Vagina (tissue), 2 donors: ENCODE results near the gene CR1L. TPM values are rescaled to one million over a fixed set of nuclear protein-coding genes. Genes with fewer than 3 reads are reported as not detected.

Experiments
- DNase-seq, 2 donors: peaks; one replicate each; pipeline ENCODE4 v3.0.0-alpha.2; 2017; ENCODE audit errors: extremely low spot score in 2 of 2
- H3K27ac ChIP-seq: fragments of 200-600 bp; sonication (generic); one replicate; pipeline ENCODE4 v1.5.1; 2019
- H3K27me3 ChIP-seq: fragments of 200-600 bp; sonication (generic); one replicate; pipeline ENCODE4 v1.5.1; 2019
- H3K36me3 ChIP-seq, 2 donors: fragments of 200-600 bp; sonication (generic); one replicate each; pipeline ENCODE4 v1.5.1; 2017 to 2019
- H3K4me1 ChIP-seq: fragments of 200-600 bp; sonication (generic); one replicate; pipeline ENCODE4 v1.5.1; 2019
- H3K4me3 ChIP-seq, 2 donors: fragments of 200-600 bp; sonication (generic); 1 replicate in 1 of 2; 2 replicates in 1 of 2; pipeline ENCODE4 v1.5.1; 2016 to 2019
- H3K9me3 ChIP-seq: fragments of 200-600 bp; sonication (generic); one replicate; pipeline ENCODE4 v1.5.1; 2019
- POLR2A ChIP-seq, 2 donors: fragments of 450-650 bp; IDR thresholded peaks; one replicate each; pipeline ENCODE4 v1.6.1; 2017; ENCODE audit warnings: antibody characterized with exemption in 2 of 2, mild to moderate bottlenecking in 2 of 2, moderate library complexity in 2 of 2
- POLR2AphosphoS5 ChIP-seq, 2 donors: sonication (generic); formaldehyde crosslinking; IDR thresholded peaks; one replicate each; pipeline ENCODE4 v1.9.0; 2017; ENCODE audit warnings: antibody characterized with exemption in 2 of 2, mild to moderate bottlenecking in 2 of 2, low read depth in 1 of 2; ENCODE audit not compliant: insufficient read depth in 1 of 2
- intact Hi-C: fragments of 100-400 bp; cut with DNase I; formaldehyde crosslinking; loops from one replicate; pipeline ENCODE4 v1.15.1; 2023
- total RNA-seq: library from RNA; depleted of rRNA; stranded (reverse); fragments of >200 nt; gene quantifications from one replicate; pipeline ENCODE4 v1.2.3, GENCODE V29; 2016
- TF ChIP-seq, protein P1 (sequence below), 3 experiments: fragments of 450-650 bp in 2 of 3; fragments of 200-600 bp in 1 of 3; sonication (generic) in 1 of 3; IDR thresholded peaks; one replicate each; pipeline ENCODE4 v1.5.1; 2017 to 2019; ENCODE audit warnings: antibody characterized with exemption in 3 of 3, mild to moderate bottlenecking in 2 of 3, moderate library complexity in 2 of 3

CR1L gene
- total RNA-seq, 1 donor from 2014 or later: not detected

DNA sequence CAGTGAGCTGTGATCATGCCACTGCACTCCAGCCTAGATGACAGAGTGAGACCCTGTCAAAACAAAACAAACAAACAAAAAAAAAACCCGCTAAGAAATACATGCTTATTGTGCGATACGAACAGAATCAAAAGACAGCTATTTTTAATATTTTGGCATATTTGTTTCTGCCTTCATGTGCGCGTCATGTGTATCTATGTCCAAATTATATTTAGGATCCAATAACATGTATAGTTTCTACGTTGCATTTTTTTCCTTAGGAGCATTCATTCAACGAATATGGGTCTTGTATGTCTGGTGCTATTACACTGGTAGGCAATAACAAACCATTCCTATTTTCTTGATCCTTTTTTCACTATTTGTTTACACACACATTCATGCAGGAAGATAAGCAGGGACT is 108.7 kb downstream of the CR1L start:
- peak overlapping the region; percentile 75 to 89 for H3K4me3 ChIP-seq
- TF ChIP-seq, protein P1, sequence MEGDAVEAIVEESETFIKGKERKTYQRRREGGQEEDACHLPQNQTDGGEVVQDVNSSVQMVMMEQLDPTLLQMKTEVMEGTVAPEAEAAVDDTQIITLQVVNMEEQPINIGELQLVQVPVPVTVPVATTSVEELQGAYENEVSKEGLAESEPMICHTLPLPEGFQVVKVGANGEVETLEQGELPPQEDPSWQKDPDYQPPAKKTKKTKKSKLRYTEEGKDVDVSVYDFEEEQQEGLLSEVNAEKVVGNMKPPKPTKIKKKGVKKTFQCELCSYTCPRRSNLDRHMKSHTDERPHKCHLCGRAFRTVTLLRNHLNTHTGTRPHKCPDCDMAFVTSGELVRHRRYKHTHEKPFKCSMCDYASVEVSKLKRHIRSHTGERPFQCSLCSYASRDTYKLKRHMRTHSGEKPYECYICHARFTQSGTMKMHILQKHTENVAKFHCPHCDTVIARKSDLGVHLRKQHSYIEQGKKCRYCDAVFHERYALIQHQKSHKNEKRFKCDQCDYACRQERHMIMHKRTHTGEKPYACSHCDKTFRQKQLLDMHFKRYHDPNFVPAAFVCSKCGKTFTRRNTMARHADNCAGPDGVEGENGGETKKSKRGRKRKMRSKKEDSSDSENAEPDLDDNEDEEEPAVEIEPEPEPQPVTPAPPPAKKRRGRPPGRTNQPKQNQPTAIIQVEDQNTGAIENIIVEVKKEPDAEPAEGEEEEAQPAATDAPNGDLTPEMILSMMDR (IDR thresholded peaks at IDR 0.05): no peak
- TF ChIP-seq POLR2A (IDR thresholded peaks at IDR 0.05) (no peak), POLR2AphosphoS5 (IDR thresholded peaks at IDR 0.05; ENCODE audit: insufficient read depth in 1 of 2, low read depth in 1 of 2) (no peak)
- H3K4me1 ChIP-seq: peaks cover 44% of the 10 kb centered on the region
- peaks cover 0 to 14% of the 10 kb centered on the region in 2 donors for H3K36me3 ChIP-seq
- no peaks in the 10 kb centered on the region for H3K27me3 ChIP-seq
- no peak for DNase-seq
- H3K9me3 ChIP-seq: no peaks in the 10 kb centered on the region
- intact Hi-C loops: no loop called here
- H3K27ac ChIP-seq: no peak overlapping the region

DNA sequence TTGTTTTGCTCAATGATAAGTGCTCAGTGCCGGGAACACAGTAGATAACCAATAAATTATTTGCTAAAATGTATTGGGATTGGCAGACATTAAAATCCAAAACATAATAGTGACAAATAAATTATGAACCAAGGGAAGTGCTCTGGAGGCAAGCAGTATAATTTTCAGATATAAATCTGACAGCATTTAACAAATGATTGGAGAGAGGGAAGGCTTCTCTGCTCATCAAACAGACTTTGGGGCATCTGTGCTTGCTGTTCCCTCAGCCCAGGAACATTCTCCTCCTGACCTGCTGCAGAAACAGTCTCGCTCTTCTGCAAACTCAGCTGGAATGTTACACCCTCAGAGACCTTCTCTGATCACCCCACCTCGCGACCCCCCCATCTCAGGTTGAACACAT is 109.1 kb downstream of the CR1L start:
- Histone ChIP-seq H3K36me3 (peaks cover 0 to 14% of the 10 kb centered on the region in 2 donors), H3K27me3 (no peaks in the 10 kb centered on the region), H3K4me3 (no peak overlapping the region), H3K4me1 (peaks cover 44% of the 10 kb centered on the region), H3K27ac (no peak overlapping the region), H3K9me3 (no peaks in the 10 kb centered on the region)
- intact Hi-C loops: no loop called here
- TF ChIP-seq, protein P1 (IDR thresholded peaks at IDR 0.05): no peak
- TF ChIP-seq POLR2AphosphoS5 (IDR thresholded peaks at IDR 0.05; ENCODE audit: insufficient read depth in 1 of 2, low read depth in 1 of 2) (no peak), POLR2A (IDR thresholded peaks at IDR 0.05) (no peak)
- DNase-seq: no peak

DNA sequence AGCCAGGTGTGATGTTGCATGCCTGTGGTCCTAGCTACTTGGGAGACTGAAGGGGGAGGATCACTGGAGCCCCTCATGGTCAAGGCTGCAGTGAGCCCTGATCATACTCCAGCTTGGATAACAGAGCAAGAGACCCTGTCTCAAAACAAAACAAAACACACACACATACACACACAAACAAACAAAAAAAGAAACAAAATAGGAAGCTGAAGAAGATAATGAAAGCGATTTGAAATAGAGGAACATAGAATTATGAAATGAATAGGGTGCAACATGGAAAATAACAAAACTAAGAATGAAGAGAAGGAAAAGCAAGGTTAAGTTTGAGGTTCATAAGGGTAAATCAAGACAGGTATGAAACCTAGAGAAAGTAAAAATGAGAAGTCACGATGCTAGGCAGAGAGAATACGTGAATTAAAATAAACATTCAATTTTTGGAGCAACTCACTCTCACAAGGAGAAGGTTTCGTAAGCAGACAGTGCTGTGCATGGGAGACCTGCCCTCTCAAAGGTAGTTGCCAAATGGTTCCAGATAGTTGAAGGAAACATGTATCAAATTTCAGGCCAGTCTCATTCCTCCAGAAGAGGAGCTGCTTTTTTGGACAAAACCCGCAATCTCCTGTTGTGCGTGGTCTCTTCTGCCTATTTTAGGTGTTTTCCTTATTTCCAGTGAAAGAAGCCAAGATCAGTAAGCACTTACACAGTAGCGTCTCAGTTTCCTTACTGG is 110.2 kb downstream of the CR1L start:
- Histone ChIP-seq H3K36me3 (peaks cover 0 to 21% of the 10 kb centered on the region in 2 donors), H3K27ac (no peak overlapping the region), H3K4me3 (no peak overlapping the region), H3K4me1 (peaks cover 44% of the 10 kb centered on the region), H3K27me3 (no peaks in the 10 kb centered on the region), H3K9me3 (no peaks in the 10 kb centered on the region)
- DNase-seq: no peak
- TF ChIP-seq POLR2A (IDR thresholded peaks at IDR 0.05) (no peak), POLR2AphosphoS5 (IDR thresholded peaks at IDR 0.05; ENCODE audit: insufficient read depth in 1 of 2, low read depth in 1 of 2) (no peak)
- TF ChIP-seq, protein P1 (IDR thresholded peaks at IDR 0.05): no peak
- intact Hi-C loops: no loop called here

DNA sequence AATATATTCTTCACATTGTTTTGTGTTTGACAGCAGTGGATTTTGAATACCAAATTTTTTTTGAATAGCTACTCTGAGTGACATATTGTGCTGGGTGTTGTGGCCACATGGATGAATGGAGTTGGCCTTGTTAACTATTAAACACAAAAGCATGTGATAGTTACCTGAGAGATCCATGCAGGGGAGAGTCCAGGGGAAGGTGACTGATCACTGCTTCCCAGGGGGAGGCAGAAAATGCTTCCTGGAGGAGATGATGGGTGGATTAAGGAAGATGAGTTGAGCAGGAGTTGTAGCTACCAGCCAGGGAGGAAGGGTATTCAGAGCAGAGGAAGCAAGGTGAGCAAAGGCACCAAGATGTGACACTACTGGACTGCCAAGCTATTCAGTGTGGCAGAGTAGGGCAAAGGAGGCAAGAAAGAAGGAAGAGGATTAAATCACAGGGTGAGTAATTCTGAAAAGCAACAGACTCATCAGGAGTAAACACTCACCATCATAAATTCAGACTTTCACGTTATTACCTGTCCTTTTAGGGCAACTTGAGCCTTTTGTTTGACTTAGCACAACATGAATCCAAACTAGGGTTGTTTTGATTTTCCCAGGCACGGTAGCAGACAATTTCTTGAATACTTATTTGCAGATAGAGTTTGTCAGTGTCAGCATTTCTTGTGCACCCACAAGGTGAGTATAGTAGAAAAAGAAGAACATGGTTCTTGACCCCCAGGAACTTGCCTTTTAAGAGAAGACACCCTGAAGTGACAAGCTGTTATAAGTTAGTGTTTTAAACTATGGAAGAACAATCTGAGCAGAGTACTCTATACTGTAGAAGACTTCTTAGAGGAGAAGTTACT is 111.1 kb downstream of the CR1L start:
- H3K9me3 ChIP-seq: no peaks in the 10 kb centered on the region
- no peak overlapping the region for H3K4me3 ChIP-seq
- no peak for TF ChIP-seq POLR2A (IDR thresholded peaks at IDR 0.05)
- no peak for TF ChIP-seq POLR2AphosphoS5 (IDR thresholded peaks at IDR 0.05; ENCODE audit: insufficient read depth in 1 of 2, low read depth in 1 of 2)
- TF ChIP-seq, protein P1 (IDR thresholded peaks at IDR 0.05): no peak
- peaks cover 0 to 27% of the 10 kb centered on the region in 2 donors for H3K36me3 ChIP-seq
- intact Hi-C loops: no loop called here
- no peaks in the 10 kb centered on the region for H3K27me3 ChIP-seq
- DNase-seq: no peak
- H3K27ac ChIP-seq: no peak overlapping the region
- peaks cover 42% of the 10 kb centered on the region for H3K4me1 ChIP-seq
